G401.6 (cell line): ENCODE data around the gene DBX1.
"Not testable (repeated sequence)": the region's sequence is repeated elsewhere in the genome, so short reads cannot be mapped to it uniquely, and the experiment has no call there.

Experiments
- FAIRE-seq: peaks from 2 replicates; lab custom pipeline; 2012; peaks lifted over from hg19 to GRCh38; lab: Jason Lieb, UNC

DBX1 gene, protein sequence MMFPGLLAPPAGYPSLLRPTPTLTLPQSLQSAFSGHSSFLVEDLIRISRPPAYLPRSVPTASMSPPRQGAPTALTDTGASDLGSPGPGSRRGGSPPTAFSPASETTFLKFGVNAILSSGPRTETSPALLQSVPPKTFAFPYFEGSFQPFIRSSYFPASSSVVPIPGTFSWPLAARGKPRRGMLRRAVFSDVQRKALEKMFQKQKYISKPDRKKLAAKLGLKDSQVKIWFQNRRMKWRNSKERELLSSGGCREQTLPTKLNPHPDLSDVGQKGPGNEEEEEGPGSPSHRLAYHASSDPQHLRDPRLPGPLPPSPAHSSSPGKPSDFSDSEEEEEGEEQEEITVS

DNA sequence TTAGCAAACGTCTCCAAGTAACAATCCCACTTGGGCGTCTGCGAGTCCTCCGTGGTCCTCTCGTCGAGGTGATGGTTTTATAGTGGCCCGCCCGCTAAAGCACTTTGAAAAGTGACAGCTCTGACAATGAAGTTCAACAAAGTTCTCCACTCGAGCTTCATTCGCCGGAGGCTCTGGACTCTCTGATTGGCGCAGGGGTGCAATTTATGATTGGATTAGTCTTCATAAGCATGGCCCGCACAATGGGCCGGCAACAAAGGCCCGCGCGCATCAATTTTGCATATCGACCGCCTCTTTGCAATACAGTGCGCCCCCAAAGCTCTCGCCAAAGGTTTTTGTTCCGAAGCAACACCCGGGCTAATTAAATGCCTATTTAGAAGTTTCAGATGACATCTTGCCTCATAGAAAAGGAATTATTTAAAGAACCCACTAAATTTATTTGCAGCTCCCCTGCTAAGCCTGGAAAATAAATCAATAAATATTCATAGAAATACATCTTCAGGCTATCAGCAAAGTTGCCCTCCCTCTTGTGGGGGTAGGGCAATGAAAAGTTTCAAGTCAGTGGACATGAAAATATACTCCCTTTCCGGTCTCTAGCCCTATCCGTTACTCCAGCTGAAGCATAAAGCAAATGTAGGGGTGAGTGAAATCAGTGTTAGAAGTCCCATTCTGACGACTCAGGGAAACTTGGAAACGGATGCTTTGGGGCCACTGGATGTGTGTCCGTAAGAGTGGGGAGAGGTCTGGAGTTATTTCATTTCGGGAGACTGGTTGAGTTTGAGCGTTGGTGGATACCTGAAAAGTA lies at the start of gene DBX1:
DBX1 (minus strand) TSS at position 51 of the 805 bp plus-strand sequence. CDS start 151 bp downstream, outside the sequence.
- FAIRE-seq = no peak

DNA sequence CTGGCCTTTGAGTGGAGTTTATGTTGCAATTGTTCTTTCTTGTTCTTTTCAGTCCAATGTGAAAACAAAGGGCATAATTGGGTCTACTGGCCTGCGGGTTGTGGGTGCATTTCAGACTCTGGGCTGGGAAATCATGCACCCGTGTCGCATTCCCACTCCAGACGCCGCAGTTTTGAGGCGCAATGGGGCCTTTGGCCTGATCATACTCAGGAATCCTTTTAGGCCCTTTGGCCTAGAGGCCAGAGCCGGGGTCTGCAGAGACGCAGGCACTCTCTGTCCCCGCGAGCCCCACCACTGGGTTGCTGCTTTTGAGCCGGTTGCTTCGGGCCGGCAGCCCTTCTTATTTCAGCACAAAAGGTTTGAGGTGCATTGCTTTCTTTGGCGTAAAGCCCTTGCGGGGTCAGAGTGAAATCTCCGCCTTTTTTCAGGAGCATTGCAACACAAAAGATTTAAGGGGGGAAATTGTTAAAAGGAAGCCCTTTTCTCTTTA lies 48.4 kb upstream of the DBX1 start:
- FAIRE-seq = no peak

- no peak for FAIRE-seq
Observed at GRCh38 chr11:20207781-20208621, 47.7 kb upstream of the DBX1 start.

- FAIRE-seq = no peak
Observed at GRCh38 chr11:20205807-20206206, 45.5 kb upstream of the DBX1 start.

GRCh38 chr11:20204681-20205080 lies 44.4 kb upstream of the DBX1 start:
- no peak for FAIRE-seq

GRCh38 chr11:20203831-20204230 lies 43.6 kb upstream of the DBX1 start:
- FAIRE-seq = no peak

DNA sequence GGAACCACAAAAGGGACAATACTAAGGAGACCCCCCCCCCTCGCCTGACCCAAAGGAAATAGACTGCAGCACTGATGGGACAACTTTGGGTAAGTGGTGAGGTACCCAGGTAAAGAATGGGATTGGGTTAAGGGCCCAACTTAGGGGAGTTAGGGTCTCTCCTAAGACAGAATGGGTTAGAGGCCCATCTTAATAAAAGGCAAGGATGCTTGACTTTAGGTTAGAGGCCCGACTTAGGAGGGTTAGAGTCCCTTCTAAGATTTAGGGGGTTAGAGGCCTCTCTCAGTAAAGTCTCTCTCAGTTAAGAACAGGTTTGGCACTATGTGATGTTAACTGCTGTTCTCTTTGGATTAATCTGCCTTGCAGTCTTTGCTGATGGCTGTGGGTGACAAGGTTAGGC lies 41.0 kb upstream of the DBX1 start:
- FAIRE-seq = no peak

DNA sequence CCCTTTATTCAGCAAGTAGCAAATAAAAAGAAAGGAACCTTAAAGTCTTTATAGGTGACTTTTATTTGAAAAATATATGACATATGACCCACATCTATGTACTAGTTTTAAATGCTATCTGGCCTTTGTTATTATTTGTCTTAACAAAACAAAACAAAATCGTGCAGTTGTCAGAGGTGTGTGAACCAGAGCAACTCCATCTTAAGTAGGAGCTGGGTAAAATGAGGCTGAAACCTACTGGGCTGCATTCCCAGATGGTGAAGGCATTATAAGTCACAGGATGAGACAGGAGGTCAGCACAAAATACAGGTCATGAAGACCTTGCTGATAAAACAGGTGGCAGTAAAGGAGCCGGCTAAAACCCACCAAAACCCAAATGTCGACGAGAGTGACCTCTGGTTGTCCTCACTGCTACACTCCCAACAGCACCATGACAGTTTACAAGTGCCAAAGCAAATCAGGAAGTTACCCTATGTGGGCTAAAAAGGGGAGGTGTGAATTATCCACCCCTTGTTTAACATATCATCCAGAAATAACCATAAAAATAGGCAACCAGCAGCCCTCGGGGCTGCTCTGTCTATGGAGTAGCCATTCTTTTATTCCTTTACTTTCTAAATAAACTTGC lies 40.2 kb upstream of the DBX1 start:
- FAIRE-seq = not testable (repeated sequence)

- no peak for FAIRE-seq
Observed at GRCh38 chr11:20197881-20198280, 37.6 kb upstream of the DBX1 start.

- no peak for FAIRE-seq
Observed at GRCh38 chr11:20194470-20194869, 34.2 kb upstream of the DBX1 start.

- FAIRE-seq = no peak
Observed at GRCh38 chr11:20193307-20193706, 33.0 kb upstream of the DBX1 start.

- FAIRE-seq = no peak
Observed at GRCh38 chr11:20192641-20193040, 32.4 kb upstream of the DBX1 start.

DNA sequence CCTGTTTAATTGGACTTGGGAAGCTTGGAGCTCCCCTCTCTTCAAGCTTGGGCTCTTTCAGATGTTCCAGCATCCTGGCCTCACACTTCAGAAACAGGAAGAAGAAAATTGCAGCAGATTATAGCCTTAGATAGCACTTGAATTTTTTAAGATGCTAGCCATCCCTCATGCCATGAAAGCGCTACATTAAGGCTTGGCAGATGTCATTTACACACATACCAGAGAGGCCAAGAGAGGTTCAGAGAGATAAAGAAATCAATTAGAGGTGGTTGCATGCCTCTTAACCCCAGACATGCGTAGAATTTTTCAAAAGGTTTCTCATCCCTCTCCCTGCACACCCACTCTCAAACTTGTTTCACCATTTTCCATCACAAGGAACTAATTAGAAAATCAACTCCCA lies 31.9 kb upstream of the DBX1 start:
- no peak for FAIRE-seq

DNA sequence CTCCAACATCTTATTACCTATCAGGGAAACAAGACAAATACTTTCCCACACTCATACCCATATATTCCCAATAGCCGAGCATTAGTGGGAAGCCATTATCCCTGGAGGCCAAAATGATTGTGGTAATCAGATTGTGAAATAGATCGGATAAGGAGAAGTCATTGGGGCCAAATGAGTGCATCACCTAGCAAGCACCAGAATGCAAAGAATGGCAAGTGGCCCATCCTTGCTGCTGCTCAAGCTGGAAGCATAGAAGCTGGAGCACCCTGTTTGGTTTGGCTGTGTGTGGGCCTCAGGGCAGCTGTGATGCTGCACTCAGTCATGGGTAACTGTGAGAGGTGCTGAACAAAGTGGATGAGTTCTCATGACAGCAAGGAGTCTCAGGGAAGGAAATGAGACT lies 18.7 kb upstream of the DBX1 start:
- no peak for FAIRE-seq

- no peak for FAIRE-seq
Observed at GRCh38 chr11:20177136-20177535, 16.9 kb upstream of the DBX1 start.

DNA sequence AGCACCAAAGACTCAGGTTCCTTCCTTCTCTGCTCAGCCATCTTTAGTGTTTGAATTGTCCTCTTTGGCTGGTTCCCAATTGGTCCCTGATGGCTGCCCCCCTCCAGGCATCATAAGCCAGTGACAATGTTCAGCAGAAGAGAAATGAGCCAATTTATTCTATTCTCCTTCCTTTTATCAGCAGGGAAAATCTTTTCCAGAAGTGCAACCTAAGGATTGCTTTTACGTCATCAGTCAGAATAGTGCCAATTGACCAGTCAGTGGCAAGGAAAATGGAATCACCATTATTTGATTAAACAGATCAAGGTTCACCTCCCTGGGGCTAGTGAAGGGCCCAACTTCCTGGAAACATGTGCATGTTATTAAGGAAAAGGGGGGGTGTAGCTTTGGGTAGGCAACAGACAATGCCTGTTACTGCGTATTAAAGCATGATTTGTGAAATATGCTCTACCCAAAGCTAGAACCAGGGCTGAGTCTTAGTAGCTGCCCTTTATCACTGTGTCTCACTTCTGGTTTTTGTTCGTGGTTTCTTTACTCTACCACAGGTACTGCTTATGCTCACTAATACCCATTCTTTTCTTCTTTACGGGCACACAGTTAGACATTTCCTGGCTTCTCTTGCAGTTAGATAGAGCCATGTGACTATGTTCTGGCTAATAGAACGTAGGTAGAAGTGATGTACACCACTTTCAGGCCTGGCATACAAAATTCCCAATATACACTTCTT lies 12.6 kb upstream of the DBX1 start:
- FAIRE-seq = no peak

GRCh38 chr11:20163783-20164481 lies 3.7 kb upstream of the DBX1 start:
- no peak for FAIRE-seq

GRCh38 chr11:20162824-20163782 lies 2.8 kb upstream of the DBX1 start:
- FAIRE-seq = no peak

DNA sequence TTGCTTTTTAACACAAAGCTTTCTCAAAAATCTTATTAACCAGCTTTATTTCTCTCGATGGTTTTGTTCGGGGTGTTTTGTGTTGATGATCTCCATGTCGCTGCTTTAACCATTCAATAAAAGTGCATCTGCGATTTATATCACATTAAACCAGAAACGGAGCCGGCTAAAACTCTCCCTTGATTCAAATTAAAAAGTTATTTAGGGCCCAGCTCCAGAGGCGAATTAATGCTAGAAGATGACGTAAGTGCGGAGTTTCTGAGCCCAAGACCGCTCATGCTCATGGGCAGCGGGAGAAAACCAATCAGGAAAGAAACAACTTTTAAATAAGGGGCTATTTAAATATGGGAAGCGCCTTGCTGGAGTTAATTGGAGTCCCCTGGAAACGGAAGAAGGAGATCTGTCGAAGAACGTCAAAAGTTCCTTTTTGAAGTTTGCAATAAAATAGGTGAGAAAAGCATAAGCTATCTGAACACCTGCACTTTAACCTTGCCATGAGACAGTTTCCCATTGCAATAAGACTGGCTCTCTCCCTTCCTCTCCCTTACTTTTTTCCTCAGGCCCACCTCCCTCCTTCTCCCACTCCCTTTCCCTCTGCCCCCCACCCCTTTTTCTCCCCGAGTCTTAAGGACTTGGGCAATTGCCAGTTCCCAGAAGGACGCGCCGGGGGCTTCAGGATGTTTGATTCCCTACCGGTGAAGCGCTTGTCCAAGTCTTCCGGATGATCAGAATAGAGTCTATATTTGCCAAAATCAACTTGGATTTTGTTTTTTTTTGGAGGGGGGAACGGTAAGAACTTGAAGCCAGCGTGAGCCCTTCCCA lies 1.9 kb upstream of the DBX1 start:
- FAIRE-seq = no peak
